GM21381 (cell line): Measurements from ENCODE around the gene ARHGAP22.

Experiments
- ATAC-seq: cut with Tn5 transposase; IDR thresholded peaks from one replicate; pipeline ENCODE4 v1.9.1; 2021; ENCODE audit warnings: mild to moderate bottlenecking, moderate library complexity; ENCODE audit not compliant: unreplicated experiment

The ARHGAP22 gene

DNA sequence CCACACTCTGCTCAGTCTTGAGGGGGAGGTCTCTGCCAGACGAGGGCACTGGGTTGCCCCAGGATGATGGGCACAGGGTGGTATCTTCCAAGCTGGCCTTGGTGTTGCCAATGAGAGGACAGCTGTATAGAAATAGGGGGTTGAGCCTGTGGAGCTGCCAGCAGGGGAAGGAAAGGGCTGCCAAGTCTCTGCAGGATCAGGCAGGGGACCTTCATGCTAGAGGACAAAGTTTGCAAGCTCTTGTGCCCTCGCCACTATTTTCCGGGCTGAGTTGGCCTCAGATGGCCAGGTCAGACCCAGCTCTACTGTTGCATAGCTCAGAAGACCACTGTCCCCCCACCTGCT is 68.7 kb downstream of the ARHGAP22 start:
- no peak for ATAC-seq

DNA sequence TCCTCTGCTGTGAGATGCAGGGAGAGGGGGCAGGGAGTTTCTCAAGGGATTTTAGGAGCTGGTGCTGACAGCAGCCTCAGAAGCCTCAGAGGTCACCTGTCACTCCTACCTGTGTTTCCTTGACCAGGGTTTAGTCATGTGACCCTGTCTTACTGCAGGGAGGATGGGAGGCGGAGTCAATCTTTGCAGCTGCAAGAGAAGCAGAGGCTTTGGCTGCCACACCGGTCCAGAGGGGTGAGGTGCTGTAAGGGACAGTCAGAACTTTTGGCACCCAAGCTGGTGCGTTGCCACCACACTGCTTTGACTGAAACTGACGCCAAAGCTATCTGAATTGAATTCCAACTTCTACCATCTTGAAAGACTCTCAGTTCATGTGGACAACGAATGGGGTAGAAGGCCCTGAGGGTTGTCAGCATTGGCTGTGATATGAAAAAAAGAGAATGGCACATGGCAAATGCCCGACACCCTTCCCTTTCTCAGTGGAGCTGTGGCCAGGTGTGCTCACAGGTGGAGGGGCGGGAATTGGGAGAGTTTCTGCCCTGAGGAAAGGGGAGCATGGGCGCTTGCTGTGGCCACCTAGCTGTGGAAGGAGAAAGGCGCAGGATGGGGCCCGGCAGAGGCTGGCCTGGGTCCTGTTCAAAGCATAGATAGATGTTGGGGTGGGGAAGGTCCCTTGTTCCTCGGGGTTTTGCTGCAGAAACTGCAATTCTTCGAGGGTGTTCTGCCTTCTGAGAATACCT is 69.3 kb downstream of the ARHGAP22 start:
- no peak for ATAC-seq

DNA sequence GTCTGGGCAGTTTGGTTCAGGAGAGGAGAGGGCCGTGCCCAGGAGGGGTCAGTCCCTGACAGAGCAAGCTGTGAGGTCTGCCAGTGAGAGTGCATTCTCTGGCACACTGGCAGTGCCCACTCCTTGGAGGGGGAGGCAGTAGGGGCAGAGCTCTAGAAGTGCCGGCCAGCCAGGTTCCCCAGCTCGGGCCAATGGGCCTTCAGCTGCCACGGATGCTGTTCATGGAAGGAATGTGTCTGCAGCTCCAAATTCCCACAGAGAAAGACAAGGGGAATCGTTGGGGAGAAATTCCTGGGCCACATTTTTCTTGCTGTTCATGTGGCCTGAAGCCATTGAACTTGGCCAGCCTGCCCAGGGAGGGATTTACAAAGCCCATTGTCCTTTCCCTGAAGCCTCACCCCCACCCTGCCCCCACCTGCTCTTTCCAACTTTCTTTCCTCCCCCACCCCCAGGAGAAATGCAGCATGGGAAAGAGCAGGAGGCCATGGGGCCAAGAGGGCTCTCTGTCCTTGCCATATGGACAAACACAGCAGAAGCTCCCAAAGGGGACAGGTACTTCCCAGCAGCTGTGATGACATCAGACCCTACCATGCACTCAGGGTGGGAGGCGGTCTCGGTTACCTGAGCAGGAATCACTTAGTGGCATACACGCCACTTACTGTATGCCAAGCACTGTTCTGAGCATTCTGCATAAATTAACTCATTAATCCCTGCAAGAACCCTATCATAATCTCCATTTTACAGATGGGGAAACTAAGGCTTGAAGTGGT is 70.7 kb downstream of the ARHGAP22 start:
- ATAC-seq = no peak

DNA sequence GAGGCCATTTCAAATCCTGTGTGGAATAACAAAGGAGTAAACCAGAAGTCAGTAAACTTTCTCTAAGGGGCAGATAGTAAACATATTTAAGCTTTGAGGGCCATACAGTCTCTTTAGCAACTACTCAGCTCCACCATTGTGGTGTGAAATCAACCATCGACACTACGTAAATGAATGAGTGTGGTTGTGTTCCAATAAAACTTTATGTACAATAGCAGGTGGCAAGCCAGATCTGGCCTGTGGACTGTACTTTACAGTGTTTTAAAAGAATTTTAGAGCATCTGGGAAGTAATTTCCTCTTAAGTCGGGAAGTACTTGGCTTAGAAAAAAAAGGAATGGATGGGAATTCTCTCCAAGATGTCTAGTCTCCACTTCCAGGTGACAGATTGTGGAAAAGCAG is 71.3 kb downstream of the ARHGAP22 start:
- no peak for ATAC-seq

DNA sequence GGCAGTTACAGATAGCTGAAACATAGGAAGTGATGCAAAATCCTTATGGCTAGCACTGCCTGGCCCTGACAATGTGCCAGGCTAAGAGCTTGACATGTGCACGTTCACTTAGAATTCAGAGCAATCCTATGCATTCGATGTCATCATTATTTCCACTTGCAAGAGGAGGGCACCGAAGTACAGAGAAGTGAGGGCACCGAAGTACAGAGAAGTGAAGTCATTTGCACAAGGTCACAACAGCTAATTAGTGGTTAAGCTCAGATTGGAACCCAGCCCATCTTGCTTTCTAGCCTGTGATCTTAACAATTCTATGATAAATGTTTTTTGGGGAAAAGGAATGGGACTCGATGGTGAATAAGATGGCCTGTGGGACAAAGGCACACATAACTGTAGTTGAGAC is 73.4 kb downstream of the ARHGAP22 start:
- ATAC-seq = no peak

DNA sequence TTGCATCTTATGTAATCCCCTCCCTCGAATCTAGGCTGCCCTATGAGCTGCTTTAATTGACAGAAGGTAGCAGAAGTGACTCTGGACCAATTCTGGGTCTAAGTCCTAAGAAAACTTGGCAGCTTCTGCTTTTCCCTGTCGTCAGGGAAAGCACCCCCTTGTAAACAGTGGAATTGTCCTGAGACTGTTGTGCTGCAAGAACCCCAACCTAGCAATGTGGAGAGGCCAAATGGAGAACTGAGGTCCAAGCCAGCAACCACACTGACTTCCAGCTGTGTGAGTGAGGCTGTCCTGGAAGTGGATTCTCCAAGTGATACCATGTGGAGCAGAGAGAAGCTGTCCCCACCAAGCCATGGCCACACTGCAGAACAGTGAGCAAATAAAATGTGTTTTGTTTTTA is 75.5 kb downstream of the ARHGAP22 start:
- no peak for ATAC-seq

DNA sequence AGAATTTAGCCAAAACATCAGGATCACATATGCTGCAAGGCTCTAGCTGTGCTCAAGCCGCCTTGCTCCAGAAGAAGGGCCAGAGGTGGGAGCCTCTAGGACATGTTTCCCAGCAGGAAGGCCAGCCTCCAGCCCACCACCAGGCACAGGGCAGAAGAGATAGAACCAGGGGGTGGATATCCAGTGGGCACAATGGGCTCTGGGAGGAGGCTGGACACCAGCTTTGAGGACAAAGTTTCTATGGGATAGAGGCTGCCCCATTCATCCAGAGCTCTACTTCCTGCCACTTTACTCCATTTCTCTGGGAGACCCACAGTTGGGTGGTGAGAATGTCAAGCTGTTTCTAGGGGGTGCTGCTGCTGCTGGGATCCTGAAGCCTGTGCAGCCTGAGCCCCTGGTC is 77.1 kb downstream of the ARHGAP22 start:
- ATAC-seq = no peak

DNA sequence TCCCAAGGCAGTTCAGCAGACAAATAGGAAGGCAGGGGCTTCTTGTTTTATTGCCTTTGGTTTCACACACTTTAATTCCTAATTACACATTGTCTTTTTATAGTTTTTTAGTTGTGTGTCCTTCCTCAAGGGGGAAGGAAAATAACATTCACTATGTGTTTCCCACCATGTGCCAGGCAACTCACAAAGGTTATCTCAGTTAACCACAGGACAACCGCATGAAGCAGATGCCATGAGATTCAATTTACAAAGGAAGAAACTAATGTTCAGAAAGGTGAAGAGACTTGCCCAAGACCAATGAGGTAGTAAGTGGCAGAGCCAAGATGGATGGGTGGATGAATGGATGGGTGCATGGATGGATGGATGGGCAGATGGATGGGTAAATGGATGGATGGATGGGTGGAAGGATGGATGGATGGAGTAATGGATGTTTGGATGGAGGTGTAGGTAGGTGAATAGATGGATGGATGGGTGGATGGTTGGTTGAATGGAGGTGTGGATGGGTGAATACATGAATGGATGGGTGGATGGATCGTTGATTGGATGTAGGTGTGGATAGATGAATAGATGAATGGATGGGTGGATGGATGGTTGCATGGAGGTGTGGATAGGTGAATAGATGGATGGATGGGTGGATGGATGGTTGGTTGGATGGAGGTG is 77.9 kb downstream of the ARHGAP22 start:
- no peak for ATAC-seq

DNA sequence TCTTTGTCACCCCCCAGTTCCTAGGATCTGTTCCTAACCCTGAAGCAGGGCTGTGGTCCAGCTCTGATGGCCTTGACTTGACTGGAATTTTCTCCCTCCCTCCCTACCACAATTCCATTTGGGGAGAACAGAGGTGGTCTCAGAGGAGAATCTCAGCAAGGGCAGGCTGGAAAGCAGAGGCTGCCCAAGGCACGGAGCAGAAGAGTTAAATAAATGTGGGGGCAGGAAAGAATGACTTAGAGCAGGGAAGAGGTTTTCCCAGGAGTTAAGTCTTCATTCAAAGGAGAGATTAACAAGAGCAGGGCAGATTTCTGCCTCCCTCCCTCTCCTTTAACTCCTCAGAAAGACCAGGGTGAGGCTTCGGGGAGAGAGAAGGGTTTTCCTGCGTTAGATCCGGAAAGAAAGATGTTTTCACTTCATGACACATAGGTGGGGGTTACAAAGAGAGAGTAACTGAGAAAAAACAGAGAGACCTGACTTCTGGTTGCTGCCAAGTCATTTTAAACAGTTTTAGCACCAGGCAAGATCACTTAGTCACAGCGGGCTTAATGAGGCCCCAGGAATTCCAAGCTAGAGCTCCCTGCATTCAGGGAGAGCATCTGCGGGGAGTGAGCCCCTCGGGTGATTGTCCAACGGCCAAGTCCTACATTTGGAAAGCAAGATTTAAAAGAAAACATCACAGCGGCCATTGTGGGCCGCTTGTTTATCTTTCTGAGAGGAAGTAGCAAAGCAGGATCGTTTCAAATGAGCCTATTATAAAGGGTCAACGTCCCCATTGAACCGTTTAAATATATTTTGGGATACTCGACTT is 78.7 kb downstream of the ARHGAP22 start:
- no peak for ATAC-seq

DNA sequence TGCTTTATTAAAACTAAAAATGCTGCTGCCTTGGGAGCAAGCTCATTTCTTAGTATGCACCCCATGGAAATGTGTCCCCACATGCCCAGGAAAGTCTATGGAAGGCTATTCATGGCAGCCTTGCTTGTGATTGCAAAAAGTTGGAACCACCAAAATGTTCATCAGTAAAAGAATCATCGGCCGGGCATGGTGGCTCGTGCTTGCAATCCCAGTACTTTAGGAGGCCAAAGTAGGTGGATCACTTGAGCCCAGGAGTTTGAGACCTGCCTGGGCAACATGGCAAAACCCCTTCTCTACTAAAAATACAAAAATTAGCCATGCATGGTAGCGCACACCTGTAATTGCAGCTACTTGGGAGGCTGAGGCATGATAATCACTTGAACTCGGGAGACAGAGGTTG is 79.8 kb downstream of the ARHGAP22 start:
- no peak for ATAC-seq

DNA sequence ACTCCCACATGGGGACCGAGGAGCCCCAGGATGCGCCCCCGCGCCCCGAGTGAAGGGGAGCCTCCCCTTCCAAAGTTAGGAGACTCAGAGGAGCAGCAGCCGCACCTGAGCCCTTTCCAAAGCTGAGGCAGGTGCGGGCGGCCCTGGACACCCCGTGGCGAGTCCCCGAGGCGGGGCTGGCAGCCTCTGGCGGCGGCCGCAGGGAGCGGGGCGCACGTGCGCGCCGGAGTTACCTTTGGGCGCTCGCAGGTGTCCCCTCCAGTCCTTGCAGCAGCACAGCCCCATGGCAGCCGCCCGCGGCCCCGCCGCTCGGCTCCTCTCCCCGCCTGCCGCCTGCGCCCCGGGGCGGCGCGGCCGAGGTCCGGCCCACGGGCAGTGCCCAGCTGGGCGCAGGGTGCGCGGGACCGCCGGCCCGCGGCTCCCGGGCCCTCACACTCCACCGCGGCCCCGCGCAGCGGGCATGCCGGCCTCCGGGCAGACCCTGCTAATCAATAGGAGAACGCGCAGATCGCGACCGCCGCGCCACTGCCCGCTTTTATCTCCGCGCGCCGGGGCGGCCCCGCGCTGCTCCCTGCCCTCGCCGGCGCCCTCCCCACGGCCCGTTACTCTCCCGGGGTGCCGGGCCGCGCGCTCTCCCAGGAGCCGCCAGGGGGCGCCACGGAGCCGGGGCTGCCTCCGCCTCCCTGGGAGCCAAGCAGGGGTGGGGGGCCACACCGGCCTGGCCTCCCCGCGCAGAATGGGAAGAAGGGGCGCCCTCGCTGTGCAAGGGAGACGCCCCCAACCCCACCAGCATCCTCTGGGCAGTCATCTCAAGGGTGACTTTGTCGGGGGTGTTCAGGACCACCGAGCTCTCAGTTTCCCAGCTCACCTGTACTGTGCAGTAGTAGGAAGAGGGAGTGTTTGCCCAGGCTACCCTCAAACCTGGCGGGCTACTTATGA is 80.8 kb downstream of the ARHGAP22 start:
- ATAC-seq = no peak

DNA sequence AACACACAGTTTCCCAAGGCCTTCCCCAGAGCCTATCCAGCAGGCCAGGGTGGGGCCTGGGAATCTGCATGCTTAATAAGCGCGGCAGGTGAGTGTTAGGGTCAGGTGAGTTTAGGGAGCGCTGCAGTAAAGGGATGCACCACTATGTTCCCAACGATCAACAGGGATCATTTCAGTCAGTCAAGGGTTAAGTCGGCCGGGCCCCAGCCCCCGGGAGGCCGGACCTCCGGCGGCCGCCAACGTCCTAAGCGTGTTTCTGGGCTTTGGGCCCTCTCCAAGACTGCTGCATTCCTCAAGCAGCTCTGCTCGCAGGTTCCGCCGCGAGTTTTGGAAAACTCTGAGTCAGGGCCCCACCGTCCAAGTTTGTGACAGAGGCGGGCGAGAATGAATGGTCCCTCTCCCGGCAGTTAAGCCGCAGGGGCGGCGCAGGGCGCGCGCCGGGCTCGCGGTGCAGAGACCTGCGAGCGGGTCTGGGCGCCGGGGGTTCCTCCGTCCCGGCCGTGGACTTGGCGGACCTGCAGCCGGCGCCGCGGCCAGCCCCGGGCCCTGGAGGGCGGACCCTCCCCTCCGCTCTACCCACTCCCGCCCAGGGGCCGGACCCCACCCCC is 81.6 kb downstream of the ARHGAP22 start:
- ATAC-seq = no peak

DNA sequence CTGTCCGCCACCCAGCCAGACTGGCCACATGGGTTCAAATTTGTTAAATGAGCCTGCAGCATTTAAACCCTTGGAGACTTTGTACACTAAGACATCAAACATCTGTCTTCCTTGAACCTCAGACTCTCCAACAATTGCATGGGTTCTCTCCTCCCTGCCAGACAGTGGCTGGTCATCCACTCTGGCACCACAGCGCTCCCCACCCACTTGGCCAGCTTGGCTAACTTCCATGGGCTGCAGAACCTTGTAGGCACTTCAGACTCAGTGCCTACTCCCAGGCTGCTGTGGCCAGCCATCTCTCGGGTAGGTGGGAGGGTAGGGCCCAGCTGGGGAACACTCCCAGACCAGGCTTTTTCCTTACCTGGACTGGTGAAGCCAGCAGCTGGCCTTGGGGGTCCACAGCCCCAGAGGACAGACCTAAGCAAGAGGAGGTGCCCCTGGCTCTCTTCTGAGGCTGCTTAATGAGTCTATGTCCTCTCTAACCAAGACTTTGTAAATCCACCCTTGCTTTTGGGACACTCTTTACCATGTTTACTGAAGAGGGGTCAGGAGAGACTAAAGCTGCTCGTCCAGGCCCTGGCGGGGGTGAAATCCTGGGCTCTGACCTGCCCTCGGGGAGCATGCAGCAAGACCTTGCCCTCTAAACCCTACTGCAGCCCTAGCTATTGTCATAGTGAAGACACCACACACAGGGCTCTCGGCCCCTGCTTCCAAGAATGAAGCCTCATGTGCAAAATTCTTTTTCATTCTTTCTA is 82.7 kb downstream of the ARHGAP22 start:
- no peak for ATAC-seq

DNA sequence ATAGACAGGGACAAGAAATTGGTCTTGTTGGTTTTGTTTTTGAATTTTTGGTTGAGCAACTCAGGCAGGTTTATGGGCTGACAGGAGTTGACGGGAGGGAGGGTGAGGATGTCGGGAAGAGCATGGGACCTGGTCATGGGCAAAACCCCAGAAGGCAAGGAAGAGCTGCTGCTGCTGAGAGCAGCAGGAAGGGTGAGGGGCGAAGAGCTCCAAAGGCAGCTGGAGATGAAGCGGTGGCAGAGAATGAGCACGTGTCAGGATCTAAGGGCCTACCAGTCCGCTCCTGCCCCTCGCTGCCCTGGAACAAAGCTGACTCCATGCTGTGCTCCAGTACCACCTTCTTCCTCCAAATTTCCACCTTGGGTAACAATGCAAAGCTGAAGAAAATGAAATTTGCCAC is 84.3 kb downstream of the ARHGAP22 start:
- ATAC-seq = no peak

DNA sequence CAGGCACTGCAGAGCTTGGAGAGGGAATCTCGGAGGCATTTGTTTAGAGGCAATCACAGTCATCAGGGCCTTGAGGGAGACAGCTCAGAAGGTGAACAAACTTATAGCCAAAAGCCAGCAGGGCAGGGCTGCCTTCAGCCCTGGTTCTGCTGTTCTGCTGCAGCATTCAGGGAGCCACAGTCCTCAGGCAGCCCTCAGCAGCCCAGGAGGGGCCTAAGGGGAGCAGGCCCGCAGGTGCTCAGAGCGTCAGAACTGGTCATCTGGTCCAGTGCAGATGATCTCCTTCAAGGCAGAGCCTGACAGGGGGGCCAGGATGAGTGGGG is 84.7 kb downstream of the ARHGAP22 start:
- ATAC-seq = no peak

DNA sequence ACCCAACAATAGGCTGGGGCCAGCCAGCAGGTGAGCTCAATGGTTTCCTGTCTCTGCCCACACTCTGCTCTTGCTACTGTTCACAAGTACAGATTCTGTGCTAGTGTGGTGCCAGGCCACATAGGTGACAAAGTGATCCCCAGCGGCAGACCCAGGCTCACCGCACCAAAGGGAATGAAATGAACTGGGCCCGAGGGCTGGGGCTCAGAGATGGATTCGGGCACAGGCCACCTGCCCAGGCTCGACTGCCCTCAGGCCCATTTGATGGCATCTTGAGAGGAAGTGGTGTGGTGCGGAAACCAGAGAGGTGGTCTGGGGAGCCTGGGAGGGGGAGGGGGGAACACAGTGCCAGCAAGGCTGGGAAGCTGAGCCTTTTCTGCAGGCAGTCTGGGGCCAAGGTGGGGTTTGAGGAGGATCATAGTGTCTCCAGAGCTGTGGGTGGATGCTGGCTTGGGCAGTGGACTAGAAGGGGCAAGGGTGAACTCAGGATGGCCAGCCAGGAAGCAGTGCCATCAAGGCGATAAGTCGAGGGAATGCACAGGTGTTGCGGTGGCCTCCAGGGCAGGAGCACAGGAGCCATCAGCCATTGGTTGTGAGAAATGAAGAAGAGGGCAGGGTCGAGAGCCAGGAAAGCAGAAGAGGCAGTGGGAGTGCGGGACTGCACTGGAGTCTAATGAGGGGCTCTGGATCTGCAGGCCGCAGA is 85.2 kb downstream of the ARHGAP22 start:
- ATAC-seq = no peak

DNA sequence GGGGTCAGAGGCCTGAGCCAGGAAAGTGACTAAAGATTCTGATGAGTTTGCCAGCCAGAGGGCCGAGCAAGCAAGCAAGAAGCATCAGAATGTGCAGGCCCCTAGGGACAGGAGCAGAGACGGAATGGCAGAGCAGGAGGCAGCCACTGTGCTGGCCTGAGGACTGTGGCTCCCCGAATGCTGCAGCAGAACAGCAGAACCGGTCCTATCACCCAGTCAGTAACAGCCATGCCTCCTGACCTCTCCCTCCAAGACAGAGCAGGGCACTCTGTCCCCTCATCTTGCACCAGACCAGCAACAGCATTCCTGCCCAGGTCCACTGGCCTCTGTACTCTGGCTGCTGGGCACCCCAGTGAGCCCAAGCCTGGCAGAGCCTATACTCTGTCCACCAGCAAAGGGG is 85.9 kb downstream of the ARHGAP22 start:
- no peak for ATAC-seq

DNA sequence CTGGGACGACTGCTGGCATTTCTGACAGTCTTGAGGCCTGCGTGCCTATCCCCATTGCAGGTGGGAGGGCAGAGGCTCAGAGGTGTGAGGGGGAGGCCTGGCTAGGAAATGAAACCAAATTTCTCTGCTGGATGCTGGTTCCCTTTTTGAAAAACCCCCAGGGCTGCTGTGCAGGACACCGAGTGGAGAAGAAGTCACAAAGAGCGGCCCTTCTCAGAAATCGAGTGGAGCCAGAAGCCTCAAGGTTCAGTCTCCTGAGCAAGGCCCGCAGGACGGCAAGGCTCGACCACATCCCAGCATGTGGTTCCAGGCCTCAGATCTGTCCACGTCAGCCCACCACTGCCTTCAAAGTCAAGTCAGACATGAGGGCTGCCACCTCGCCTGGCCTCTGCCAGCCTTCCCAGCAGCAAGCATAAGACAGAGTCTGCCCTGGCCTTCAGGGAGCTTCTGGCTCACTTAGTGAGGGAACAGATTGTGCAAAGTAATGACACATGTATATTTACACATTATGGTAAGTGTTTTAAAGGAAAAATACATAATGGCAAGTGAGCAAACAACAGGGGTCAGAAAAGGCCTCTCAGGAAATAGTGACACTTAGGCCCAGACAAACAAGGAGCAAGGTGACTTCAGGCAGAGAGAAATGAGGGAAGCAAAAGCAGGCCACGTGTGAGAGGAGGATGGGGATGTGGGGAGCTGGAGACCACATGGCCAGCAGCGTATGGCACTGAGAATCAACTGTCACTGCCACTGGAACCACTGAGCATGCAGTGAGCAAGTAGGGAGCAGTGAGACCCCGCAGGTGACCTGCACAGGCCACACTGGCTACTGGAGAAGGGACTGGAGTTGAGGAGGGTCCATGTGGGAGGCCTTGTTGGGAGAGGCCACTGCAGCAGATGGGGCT is 86.7 kb downstream of the ARHGAP22 start:
- ATAC-seq = no peak
